Transverse colon (tissue), 4 donors: ENCODE data around the gene SSC5D. TPM values are rescaled to one million over a fixed set of nuclear protein-coding genes. Genes with fewer than 3 reads are reported as not detected.
"Not testable (repeated sequence)": the region's sequence is repeated elsewhere in the genome, so short reads cannot be mapped to it uniquely, and the experiment has no call there.

Experiments used
- DNase-seq: peaks from one replicate; pipeline ENCODE4 v3.0.0-alpha.2; 2019
- H3K27ac ChIP-seq, 4 donors: fragments of 200-600 bp; sonication (generic); 2 replicates each; pipeline ENCODE4 v1.5.1; 2016 to 2018; ENCODE audit warnings: inconsistent platforms in 4 of 4
- H3K27me3 ChIP-seq: fragments of 200-600 bp; sonication (generic); 2 replicates; pipeline ENCODE4 v1.5.1; 2017; ENCODE audit warnings: inconsistent platforms
- H3K36me3 ChIP-seq, 4 donors: fragments of 200-600 bp; sonication (generic); 2 replicates each; pipeline ENCODE4 v1.5.1; 2017 to 2019; ENCODE audit warnings: inconsistent platforms in 4 of 4
- H3K4me1 ChIP-seq, 4 donors: fragments of 200-600 bp; sonication (generic); 2 replicates each; pipeline ENCODE4 v1.5.1; 2017 to 2020; ENCODE audit warnings: inconsistent platforms in 4 of 4
- H3K4me3 ChIP-seq, 4 donors: fragments of 200-600 bp; sonication (generic); 1 replicate in 1 of 4; 2 replicates in 3 of 4; pipeline versions ENCODE4 v1.5.1 to v1.6.1; 2017 to 2019; ENCODE audit warnings: inconsistent platforms in 4 of 4
- H3K9me3 ChIP-seq, 2 donors: fragments of 200-600 bp; sonication (generic); 2 replicates each; pipeline ENCODE4 v1.5.1; 2017 to 2019; ENCODE audit warnings: inconsistent platforms in 2 of 2
- CTCF ChIP-seq, 5 experiments: fragments of 200-600 bp in 3 of 5; fragments of 450-650 bp in 2 of 5; sonication (generic) in 3 of 5; IDR thresholded peaks; 1 replicate in 2 of 5; 2 replicates in 3 of 5; pipeline ENCODE4 v1.5.1; 2016 to 2017; ENCODE audit warnings: antibody characterized with exemption in 5 of 5, inconsistent platforms in 3 of 5, mild to moderate bottlenecking in 2 of 5, moderate library complexity in 1 of 5
- EP300 ChIP-seq: sonication (generic); formaldehyde crosslinking; IDR thresholded peaks from one replicate; pipeline ENCODE4 v1.6.1; 2017; ENCODE audit warnings: antibody characterized with exemption, low read depth
- POLR2A ChIP-seq: fragments of 450-650 bp; IDR thresholded peaks from one replicate; pipeline ENCODE4 v1.6.1; 2016; ENCODE audit warnings: antibody characterized with exemption, mild to moderate bottlenecking, moderate library complexity
- POLR2AphosphoS5 ChIP-seq, 3 donors: sonication (generic); formaldehyde crosslinking; IDR thresholded peaks; one replicate each; pipeline ENCODE4 v1.6.1; 2016; ENCODE audit warnings: antibody characterized with exemption in 3 of 3
- WGBS, 2 donors: methylation state at CpG; one replicate each; pipeline ENCODE4 v1.1.5; 2018; ENCODE audit warnings: low coverage in 1 of 2; 5-methylcytosine and 5-hydroxymethylcytosine counted together
- in situ Hi-C, 4 donors: fragments of 200-750 bp; cut with MboI; loops; one replicate each; pipeline versions ENCODE4 v1.15.0 to v1.15.1; 2017; ENCODE audit warnings: low sequenced_read_pairs in 3 of 4, low pct_ligation_motif_present in 1 of 4, low pct_unique_long_range_greater_than_20kb in 1 of 4
- intact Hi-C: fragments of 100-400 bp; cut with DNase I; formaldehyde crosslinking; loops from one replicate; pipeline ENCODE4 v1.15.1; 2023; ENCODE audit warnings: low total_unique reads
- total RNA-seq, 4 donors: library from RNA; depleted of rRNA; stranded (reverse); fragments of >200 nt; gene quantifications; one replicate each; pipeline ENCODE4 v1.1.0, GENCODE V29; 2016

SSC5D gene
- total RNA-seq, 4 donors from 2014 or later = 3.4 to 41.2 (median 11.1) TPM

- Histone ChIP-seq H3K9me3 (no peaks in the 10 kb centered on the region), H3K4me1 (peaks cover 0 to 24% (median 3%) of the 10 kb centered on the region in 4 donors), H3K27ac (no peak overlapping the region), H3K27me3 (peaks cover 72% of the 10 kb centered on the region), H3K36me3 (no peaks in the 10 kb centered on the region), H3K4me3 (no peak overlapping the region)
- in situ Hi-C loops (no loop called here), intact Hi-C loops (no loop called here)
- DNase-seq = no peak
- 52 to 78% methylated on average over 3 to 11 of the region's 11 CpGs for WGBS, 2 donors
- no peak for TF ChIP-seq CTCF (IDR thresholded peaks at IDR 0.05)
- no peak for TF ChIP-seq POLR2AphosphoS5 (IDR thresholded peaks at IDR 0.05)
- no peak for TF ChIP-seq EP300
- TF ChIP-seq POLR2A = no peak
Measured at GRCh38 chr19:55444646-55445045, 43.6 kb upstream of the SSC5D start.

- H3K4me1 ChIP-seq = peaks cover 0 to 16% (median 3%) of the 10 kb centered on the region in 4 donors
- in situ Hi-C loops (no loop called here), intact Hi-C loops (no loop called here)
- no peak for DNase-seq
- 49 to 60% methylated on average over 3 to 8 of the region's 8 CpGs for WGBS, 2 donors
- no peaks in the 10 kb centered on the region for H3K36me3 ChIP-seq
- no peak overlapping the region for H3K27ac ChIP-seq
- no peak overlapping the region for H3K4me3 ChIP-seq
- no peaks in the 10 kb centered on the region for H3K9me3 ChIP-seq
- peaks cover 67% of the 10 kb centered on the region for H3K27me3 ChIP-seq
- TF ChIP-seq EP300 (no peak), POLR2AphosphoS5 (IDR thresholded peaks at IDR 0.05) (no peak), POLR2A (no peak), CTCF (IDR thresholded peaks at IDR 0.05) (no peak)
Measured at GRCh38 chr19:55446060-55446459, 42.2 kb upstream of the SSC5D start.

GRCh38 chr19:55447421-55448174, 40.6 kb upstream of the SSC5D start:
- H3K27me3 ChIP-seq = peaks cover 69% of the 10 kb centered on the region
- no peak for DNase-seq
- no peak for TF ChIP-seq CTCF (IDR thresholded peaks at IDR 0.05)
- no peak for TF ChIP-seq POLR2AphosphoS5 (IDR thresholded peaks at IDR 0.05)
- no peak for TF ChIP-seq EP300
- no peak for TF ChIP-seq POLR2A
- H3K4me1 ChIP-seq = peaks cover 6 to 20% (median 15%) of the 10 kb centered on the region in 4 donors
- intact Hi-C loops = no loop called here
- WGBS, 2 donors = 32 to 60% methylated on average over 1 to 16 of the region's 16 CpGs
- H3K27ac ChIP-seq = no peak overlapping the region
- no peaks in the 10 kb centered on the region for H3K36me3 ChIP-seq
- no peak overlapping the region for H3K4me3 ChIP-seq
- in situ Hi-C loops = no loop called here
- no peaks in the 10 kb centered on the region for H3K9me3 ChIP-seq

- H3K27ac ChIP-seq, H3K36me3 ChIP-seq, intact Hi-C loops, DNase-seq, H3K9me3 ChIP-seq, H3K4me3 ChIP-seq, in situ Hi-C loops: not testable (repeated sequence)
- Histone ChIP-seq H3K27me3 (peaks cover 67% of the 10 kb centered on the region), H3K4me1 (peaks cover 6 to 20% (median 16%) of the 10 kb centered on the region in 4 donors)
- WGBS, 2 donors = 78 to 80% methylated on average over 2 to 5 of the region's 5 CpGs
Measured at GRCh38 chr19:55448175-55448490, 40.1 kb upstream of the SSC5D start.

GRCh38 chr19:55449469-55449868, 38.8 kb upstream of the SSC5D start:
- in situ Hi-C loops = no loop called here
- Histone ChIP-seq H3K4me1 (peaks cover 6 to 20% (median 16%) of the 10 kb centered on the region in 4 donors), H3K4me3 (no peak overlapping the region), H3K27me3 (peaks cover 53% of the 10 kb centered on the region), H3K36me3 (no peaks in the 10 kb centered on the region), H3K27ac (no peak overlapping the region), H3K9me3 (no peaks in the 10 kb centered on the region)
- DNase-seq = no peak
- WGBS, 2 donors = 47% methylated on average over 16 of the region's 16 CpGs; no CpG with 5 or more reads in 1 of the 2 donors
- TF ChIP-seq EP300 (no peak), CTCF (IDR thresholded peaks at IDR 0.05) (no peak), POLR2AphosphoS5 (IDR thresholded peaks at IDR 0.05) (no peak), POLR2A (no peak)
- intact Hi-C loops = no loop called here
